T-helper 2 cell treated with Interferon-gamma antibody and Interleukin-4, amounts not matched to agents 5 μg/mL and 100 μg/mL, for 36 hours (primary cell): ENCODE data around the gene PDE4D.
A peak's percentile ranks its signal among the peaks of the same experiment; 100 is the strongest.

ENCODE experiments used
- DNase-seq: peaks from one replicate; pipeline ENCODE4 v3.0.0; 2021; ENCODE audit warnings: low spot score
- H3K27ac Mint-ChIP-seq: one replicate; pipeline ENCODE4 v1.8.0; 2021; ENCODE audit warnings: mild to moderate bottlenecking, mixed read lengths
- H3K27me3 Mint-ChIP-seq: one replicate; pipeline ENCODE4 v1.8.0; 2021; ENCODE audit warnings: low read depth, mixed read lengths
- H3K36me3 Mint-ChIP-seq: one replicate; pipeline ENCODE4 v1.8.0; 2021; ENCODE audit warnings: low read depth, mixed read lengths
- H3K4me1 Mint-ChIP-seq: one replicate; pipeline ENCODE4 v1.8.0; 2021; ENCODE audit warnings: low read depth, mixed read lengths
- H3K4me3 Mint-ChIP-seq: one replicate; pipeline ENCODE4 v1.8.0; 2022; ENCODE audit warnings: mild to moderate bottlenecking, moderate library complexity, mixed read lengths
- H3K9me3 Mint-ChIP-seq: one replicate; pipeline ENCODE4 v1.8.0; 2021; ENCODE audit warnings: mixed read lengths

Gene PDE4D

DNA sequence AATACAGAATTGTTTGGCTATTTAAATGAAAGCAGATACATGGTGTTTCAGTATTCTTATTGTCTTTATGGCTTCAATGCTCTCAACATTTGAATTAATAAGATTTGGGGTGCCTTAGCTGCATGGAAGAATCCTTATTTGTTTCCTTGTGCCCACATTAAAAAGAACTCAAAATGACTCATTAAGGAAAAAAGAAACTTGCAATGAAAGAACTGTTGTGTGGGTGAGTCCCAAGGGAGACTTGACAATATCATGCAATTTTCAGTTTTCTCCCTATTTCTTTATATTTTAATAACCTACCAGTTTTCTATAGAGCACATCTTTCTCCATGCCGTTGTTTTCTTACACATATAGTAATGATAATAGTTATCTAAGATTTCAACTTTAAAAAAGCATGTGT, 404.0 kb downstream of the PDE4D start:
- DNase-seq: no peak
- Mint-ChIP-seq H3K27ac (no peak overlapping the region), H3K27me3 (peaks cover 6% of the 10 kb centered on the region), H3K4me3 (no peak overlapping the region), H3K9me3 (no peaks in the 10 kb centered on the region), H3K36me3 (no peaks in the 10 kb centered on the region), H3K4me1 (no peaks in the 10 kb centered on the region)

DNA sequence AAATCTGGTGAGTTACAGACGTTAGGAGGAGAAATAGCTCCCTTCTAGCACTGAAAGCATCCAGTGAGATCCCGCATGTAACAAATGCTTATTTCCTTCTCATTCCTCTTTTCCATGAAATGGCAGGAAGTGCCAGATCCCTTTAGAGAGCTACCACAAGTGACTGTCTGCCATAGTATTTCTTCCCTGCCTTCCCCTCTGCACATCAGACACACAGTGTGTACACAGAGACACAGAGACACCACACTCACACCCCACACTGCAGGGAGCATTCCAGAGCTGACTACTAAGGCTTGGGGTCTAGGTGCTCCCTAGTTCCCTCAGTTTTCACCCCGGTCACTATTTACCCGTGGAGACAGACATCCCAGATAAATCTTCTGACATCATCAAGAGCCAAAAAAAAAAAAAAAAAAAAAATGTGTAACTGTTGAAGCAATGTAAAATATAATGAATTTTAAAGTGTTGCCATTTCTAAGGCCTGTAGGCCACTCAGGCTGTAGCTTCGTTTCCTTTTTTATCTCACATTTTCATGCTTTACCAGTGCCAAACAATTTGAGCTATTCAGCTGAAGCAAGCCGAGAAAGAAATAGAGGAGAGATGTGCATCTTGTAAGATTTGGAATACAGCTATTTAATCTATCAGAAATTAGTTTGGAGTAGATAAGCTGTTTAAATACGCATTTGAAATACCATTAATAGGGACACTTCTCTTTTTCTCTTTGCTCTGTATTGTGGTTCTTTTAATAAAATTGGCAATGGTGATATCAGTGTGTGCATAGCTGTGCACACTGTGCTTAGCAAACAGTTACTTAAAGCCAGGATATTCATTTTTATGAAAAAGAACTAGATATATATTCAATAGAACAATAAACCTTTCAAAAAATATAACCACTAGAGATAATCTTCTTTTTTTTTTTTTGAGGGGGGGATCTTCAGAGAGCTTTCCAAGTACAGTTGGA, 405.5 kb downstream of the PDE4D start:
- DNase-seq: no peak
- Mint-ChIP-seq H3K4me1 (no peaks in the 10 kb centered on the region), H3K36me3 (no peaks in the 10 kb centered on the region), H3K9me3 (no peaks in the 10 kb centered on the region), H3K4me3 (no peak overlapping the region), H3K27me3 (peaks cover 4% of the 10 kb centered on the region), H3K27ac (no peak overlapping the region)

DNA sequence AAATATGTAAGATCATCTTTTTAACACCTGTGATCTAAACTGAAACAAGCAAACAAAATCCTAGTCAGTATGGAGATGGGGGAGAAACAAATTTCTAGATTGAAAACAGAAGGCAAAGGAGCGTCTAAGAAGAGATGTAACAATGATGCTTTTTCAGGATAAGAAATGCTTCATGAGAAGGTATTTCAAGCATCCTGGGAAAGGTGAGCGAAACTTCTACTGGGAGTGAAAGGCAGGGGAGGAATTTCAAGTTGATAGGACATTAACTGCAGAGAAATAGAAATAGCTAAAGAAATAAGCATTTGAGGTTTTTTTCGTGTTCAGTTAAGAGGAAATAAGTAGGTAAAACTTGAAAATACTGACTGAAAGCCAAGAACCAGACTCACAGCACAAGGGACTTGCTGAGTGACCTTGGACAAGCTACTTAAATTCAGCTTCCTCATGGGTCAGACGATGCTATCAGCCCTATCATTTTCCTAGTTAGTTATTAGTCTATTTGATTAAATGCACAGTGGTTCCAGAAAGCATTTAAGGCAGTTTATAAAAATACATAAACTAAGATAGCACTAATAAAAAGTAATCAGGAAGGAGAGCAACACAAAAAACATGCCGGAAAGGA, 406.3 kb downstream of the PDE4D start:
- Mint-ChIP-seq H3K4me1 (no peaks in the 10 kb centered on the region), H3K27me3 (no peaks in the 10 kb centered on the region), H3K36me3 (no peaks in the 10 kb centered on the region), H3K9me3 (no peaks in the 10 kb centered on the region), H3K27ac (no peak overlapping the region), H3K4me3 (no peak overlapping the region)
- no peak for DNase-seq

DNA sequence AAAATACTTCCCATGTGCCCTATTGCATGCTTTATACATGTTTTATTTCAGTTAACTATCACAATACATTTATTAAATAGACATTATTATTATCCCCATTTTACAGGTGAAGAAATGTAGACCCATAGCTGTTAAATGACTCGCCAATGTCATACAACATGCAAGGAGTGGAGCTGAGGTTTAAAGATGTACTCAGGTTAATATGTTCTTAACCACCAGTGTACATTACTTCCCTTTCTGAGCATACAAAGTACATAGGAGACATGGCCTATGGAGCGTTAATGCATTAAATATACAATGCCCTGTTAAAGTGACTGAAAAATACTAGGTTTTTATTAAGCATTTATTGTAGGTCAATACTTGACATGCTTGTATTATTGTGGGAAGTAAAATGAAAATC, 407.0 kb downstream of the PDE4D start:
- DNase-seq: no peak
- Mint-ChIP-seq H3K36me3 (no peaks in the 10 kb centered on the region), H3K4me3 (no peak overlapping the region), H3K9me3 (no peaks in the 10 kb centered on the region), H3K27ac (no peak overlapping the region), H3K27me3 (no peaks in the 10 kb centered on the region), H3K4me1 (no peaks in the 10 kb centered on the region)

DNA sequence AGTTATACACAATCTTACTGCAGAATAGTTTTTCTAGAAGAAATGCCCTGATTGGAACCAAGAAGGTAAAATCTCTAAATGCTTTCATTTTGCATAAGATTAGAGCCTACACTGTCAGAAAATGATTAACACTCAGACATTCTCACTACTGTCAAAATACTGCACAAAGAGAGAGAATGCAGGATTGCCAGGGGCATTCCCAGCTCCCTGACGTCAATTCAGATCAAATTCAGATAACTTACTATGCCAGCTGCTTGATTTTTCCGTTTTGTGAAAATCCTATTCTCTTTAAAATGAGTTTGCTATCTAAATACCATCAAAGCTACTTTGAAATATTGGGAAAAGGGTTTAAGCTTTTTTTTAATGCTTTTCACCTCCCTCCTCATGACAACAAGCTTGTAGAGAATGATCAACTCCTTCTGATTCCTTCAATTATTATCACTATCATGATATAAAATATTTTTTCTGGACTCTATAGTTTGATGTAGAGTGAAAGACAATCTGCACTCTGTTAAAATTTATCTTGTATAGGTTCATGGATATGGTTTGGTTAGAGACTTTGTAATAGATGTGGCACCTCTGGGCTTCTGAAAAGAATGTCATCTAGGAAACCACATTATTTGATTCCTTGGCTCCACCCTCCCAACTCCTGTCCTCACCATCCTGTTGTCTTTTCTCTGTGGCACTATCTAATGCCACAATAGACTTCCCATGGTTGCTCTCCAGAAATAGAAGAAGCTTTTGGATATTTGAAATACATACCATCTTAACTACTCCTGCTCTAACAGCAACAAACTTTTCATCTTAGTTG, 407.7 kb downstream of the PDE4D start:
- DNase-seq: no peak
- Mint-ChIP-seq H3K4me1 (no peaks in the 10 kb centered on the region), H3K27me3 (no peaks in the 10 kb centered on the region)

DNA sequence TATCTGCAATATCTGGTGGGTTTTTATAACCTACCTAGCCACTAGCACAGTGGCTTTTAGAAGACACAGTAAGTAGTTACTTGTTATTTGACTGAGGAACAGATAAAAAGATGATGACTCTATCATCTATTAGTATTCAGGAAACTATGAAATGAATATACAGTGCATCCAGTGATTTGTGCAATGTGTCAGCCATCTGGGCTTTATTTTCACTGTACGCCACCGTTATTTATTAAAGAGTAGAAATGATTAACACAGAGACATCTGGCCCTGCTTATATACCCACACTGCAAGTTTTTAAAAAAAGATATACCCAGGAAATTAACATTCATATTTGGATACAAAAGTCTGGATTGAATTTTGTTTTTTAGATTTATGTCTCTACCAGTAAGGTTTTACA, 408.4 kb downstream of the PDE4D start:
- Mint-ChIP-seq H3K36me3 (no peaks in the 10 kb centered on the region), H3K27me3 (no peaks in the 10 kb centered on the region), H3K4me1 (no peaks in the 10 kb centered on the region), H3K9me3 (no peaks in the 10 kb centered on the region), H3K27ac (no peak overlapping the region), H3K4me3 (no peak overlapping the region)
- DNase-seq: no peak

More for the DNA sequence above, 407.7 kb downstream of the PDE4D start:
- Mint-ChIP-seq H3K27ac (no peak overlapping the region), H3K36me3 (no peaks in the 10 kb centered on the region), H3K4me3 (no peak overlapping the region), H3K9me3 (no peaks in the 10 kb centered on the region)

DNA sequence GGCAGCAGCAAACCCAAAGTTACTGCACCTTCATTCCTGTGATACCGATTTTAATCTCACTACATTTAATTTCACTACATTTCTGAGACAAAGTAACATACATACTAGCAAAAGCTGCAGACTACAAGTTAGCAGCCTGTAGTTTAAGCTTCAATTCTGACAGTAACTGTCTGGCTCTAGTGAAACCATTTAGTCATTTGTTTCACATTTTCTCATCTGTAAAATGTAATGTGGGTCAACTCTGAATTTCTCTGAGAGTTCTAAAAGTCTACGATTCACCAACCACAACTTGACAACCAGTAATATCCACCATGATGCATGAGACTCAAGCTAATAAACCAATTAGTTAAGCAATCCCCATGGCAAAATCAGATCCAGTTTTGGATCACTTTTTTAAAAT, 408.9 kb downstream of the PDE4D start:
- H3K27ac Mint-ChIP-seq: no peak overlapping the region
- H3K36me3 Mint-ChIP-seq: no peaks in the 10 kb centered on the region
- no peaks in the 10 kb centered on the region for H3K27me3 Mint-ChIP-seq
- H3K4me1 Mint-ChIP-seq: no peaks in the 10 kb centered on the region
- H3K9me3 Mint-ChIP-seq: no peaks in the 10 kb centered on the region
- no peak overlapping the region for H3K4me3 Mint-ChIP-seq
- DNase-seq: no peak

DNA sequence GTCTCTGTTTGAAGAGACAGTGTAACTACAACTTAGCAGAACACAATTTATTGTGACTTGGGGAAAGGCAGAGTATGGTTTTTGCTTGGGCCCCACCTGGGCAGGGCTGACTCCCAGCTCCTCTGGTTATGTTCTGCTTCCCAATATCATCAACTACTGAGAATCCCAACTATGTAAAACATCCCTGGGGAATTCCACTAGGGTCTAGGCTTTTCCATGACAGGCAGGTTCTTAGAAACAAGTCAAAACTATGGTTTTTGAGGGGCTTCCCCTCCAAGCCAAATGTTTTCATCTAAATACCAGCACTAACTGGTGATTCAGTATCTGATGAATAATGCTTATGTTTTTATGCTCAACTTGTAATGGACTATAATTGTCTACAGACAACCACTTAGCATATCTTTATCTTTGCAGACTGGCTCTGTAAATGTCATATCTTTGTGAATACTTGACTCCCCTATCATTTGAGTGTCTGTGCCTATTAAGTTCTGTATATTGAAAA, 409.5 kb downstream of the PDE4D start:
- Mint-ChIP-seq H3K4me1 (no peaks in the 10 kb centered on the region), H3K9me3 (no peaks in the 10 kb centered on the region), H3K4me3 (no peak overlapping the region), H3K36me3 (no peaks in the 10 kb centered on the region), H3K27ac (no peak overlapping the region), H3K27me3 (no peaks in the 10 kb centered on the region)
- peak; percentile 23 for DNase-seq

DNA sequence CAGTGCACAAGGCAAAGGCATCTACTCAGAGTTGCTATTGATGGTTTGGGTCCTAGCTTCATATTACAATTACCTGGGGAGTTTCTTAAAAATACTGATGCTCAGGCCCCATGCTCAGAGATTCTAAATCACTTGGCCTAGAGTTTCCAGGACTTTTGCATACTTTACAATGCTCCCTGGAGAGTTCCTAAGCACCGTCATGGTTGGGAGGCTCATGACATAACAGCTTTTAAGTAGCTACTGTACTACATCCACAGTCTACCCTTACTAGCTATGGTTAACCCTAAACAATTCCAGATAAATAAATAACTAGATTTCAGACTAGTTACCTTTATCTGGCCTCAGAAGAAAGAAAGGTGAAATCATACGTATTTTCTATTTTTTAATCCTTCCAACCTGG, 414.4 kb downstream of the PDE4D start:
- no peak for DNase-seq
- Mint-ChIP-seq H3K36me3 (no peaks in the 10 kb centered on the region), H3K27ac (no peak overlapping the region), H3K27me3 (no peaks in the 10 kb centered on the region), H3K9me3 (no peaks in the 10 kb centered on the region), H3K4me3 (no peak overlapping the region), H3K4me1 (no peaks in the 10 kb centered on the region)

DNA sequence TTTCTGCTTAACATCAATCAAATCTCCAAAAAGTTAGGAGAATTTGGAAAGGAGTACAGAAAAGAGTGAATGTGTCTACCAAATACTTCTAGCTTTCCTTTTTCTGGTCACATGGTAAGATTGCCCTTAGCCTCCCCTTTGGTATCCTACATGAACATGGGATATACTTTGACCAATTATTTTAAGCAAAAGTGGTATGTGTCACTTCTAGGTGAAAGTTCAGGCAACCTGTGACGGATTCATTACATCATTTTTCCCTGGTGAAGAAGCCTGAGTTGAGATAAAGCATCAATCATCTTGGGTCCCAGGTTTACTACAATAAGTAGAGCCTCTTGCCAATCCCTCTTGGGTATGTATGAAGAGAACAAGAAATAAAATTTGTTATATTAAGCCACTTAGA, 419.2 kb downstream of the PDE4D start:
- Mint-ChIP-seq H3K9me3 (no peaks in the 10 kb centered on the region), H3K27ac (no peak overlapping the region), H3K4me3 (no peak overlapping the region), H3K4me1 (no peaks in the 10 kb centered on the region), H3K27me3 (no peaks in the 10 kb centered on the region), H3K36me3 (no peaks in the 10 kb centered on the region)
- DNase-seq: no peak

DNA sequence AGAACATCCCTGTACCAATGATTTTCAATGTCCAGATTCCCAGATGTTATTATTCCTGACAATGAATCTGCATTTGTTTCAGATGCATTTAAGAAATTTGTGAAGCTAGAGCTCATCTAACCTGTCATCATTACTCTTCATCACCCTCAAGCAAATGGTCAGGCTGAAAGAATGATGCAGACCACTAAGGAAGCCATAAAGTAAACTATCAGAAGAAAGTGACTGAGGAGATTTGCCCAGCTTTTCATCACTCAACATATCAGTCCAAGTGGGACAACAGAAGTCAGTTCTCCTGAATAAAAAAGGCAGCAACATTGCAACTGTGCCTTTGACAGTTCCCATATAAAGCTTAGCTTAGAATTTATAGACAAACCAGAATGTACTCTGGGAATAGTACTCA, 419.9 kb downstream of the PDE4D start:
- no peak overlapping the region for H3K4me3 Mint-ChIP-seq
- no peaks in the 10 kb centered on the region for H3K27me3 Mint-ChIP-seq
- no peaks in the 10 kb centered on the region for H3K36me3 Mint-ChIP-seq
- H3K9me3 Mint-ChIP-seq: no peaks in the 10 kb centered on the region
- no peaks in the 10 kb centered on the region for H3K4me1 Mint-ChIP-seq
- DNase-seq: no peak
- H3K27ac Mint-ChIP-seq: no peak overlapping the region

DNA sequence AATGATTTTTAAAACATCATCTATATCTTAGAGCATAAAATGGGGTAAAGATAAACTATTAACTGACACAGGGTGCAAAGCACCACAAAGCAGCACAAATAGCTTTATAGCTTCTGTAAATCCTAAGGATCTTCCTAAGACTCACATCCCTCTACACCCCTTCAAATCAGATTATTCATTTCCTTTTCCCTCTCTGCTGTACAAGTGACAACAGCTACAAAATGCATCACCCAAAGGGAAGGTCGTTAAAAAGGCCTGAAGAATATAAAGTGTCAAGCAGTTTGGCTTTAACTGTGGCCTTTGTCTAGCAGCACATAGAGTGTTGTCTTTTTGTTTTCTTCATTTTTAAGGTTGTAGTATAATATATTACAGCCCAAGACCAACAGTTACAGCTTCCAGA, 422.1 kb downstream of the PDE4D start:
- H3K4me1 Mint-ChIP-seq: no peaks in the 10 kb centered on the region

DNA sequence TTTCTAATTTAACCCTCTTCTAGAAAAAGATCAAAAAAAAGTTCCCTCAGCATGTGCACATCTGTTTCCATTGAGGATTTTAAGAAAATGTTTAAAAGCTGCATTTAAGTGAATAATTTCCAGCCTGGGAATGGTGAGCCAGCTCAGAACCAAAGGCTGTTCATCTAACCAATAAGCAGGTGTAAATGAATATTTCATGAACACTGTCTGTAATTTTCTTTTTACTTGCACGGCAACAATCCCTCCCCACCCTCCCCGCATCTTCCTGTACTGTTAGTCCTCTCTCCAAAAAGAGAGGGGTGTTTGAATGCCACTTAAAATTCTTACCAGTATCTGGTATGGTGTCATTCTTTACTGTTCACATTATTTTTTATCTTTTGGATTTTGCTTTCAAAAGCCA, 425.6 kb downstream of the PDE4D start:
- Mint-ChIP-seq H3K9me3 (no peaks in the 10 kb centered on the region), H3K27me3 (no peaks in the 10 kb centered on the region), H3K27ac (no peak overlapping the region), H3K36me3 (no peaks in the 10 kb centered on the region), H3K4me3 (no peak overlapping the region), H3K4me1 (no peaks in the 10 kb centered on the region)
- DNase-seq: no peak

More for the DNA sequence above, 422.1 kb downstream of the PDE4D start:
- H3K36me3 Mint-ChIP-seq: no peaks in the 10 kb centered on the region
- H3K27me3 Mint-ChIP-seq: no peaks in the 10 kb centered on the region
- no peak overlapping the region for H3K27ac Mint-ChIP-seq
- H3K4me3 Mint-ChIP-seq: no peak overlapping the region
- DNase-seq: no peak
- H3K9me3 Mint-ChIP-seq: no peaks in the 10 kb centered on the region

DNA sequence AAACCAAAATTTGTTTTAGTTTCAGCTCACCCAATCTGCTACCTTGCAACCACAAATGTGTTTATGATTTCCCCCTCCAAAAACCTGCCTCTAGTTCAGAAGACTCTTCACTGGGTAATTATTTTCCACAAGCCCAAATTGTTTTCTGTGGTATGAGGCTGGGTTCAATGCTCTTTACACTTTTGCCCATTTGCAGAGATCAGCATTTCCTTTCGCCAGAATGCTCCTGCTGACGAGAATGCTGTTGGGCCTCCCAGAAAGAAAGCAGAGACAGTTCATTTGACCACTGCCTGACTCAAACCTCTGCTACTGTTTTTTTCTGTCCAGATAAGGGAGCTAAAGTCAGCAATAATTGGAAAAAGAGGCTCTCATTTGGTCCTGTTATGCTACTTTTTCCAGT, 427.3 kb downstream of the PDE4D start:
- Mint-ChIP-seq H3K9me3 (no peaks in the 10 kb centered on the region), H3K4me1 (no peaks in the 10 kb centered on the region), H3K27ac (no peak overlapping the region), H3K36me3 (no peaks in the 10 kb centered on the region), H3K27me3 (no peaks in the 10 kb centered on the region), H3K4me3 (no peak overlapping the region)
- DNase-seq: no peak
